Ovary (tissue), 9 donors: ENCODE results near the gene TPCN2. TPM values are rescaled to one million over a fixed set of nuclear protein-coding genes. Genes with fewer than 3 reads are reported as not detected.
A peak's percentile ranks its signal among the peaks of the same experiment; 100 is the strongest.
"Not testable (repeated sequence)": the region's sequence is repeated elsewhere in the genome, so short reads cannot be mapped to it uniquely, and the experiment has no call there.

Experiments used
- DNase-seq, 5 donors: peaks; one replicate each; pipeline ENCODE4 v3.0.0-alpha.2; 2019 to 2020
- H3K27ac ChIP-seq, 2 donors: fragments of 200-600 bp; one replicate each; pipeline versions ENCODE4 v1.5.1 to v1.8.0; 2019 to 2022
- H3K27me3 ChIP-seq: fragments of 200-600 bp; one replicate; pipeline ENCODE4 v1.8.0; 2022
- H3K36me3 ChIP-seq: fragments of 200-600 bp; sonication (generic); one replicate; pipeline ENCODE4 v1.5.1; 2019
- H3K4me1 ChIP-seq: one replicate; pipeline ENCODE4 v1.8.1; 2013; ENCODE audit warnings: mild to moderate bottlenecking, moderate library complexity; ENCODE audit not compliant: insufficient read depth
- H3K4me3 ChIP-seq: fragments of 200-600 bp; sonication (generic); one replicate; pipeline ENCODE4 v1.5.1; 2017
- H3K9me3 ChIP-seq, 2 donors: fragments of 200-600 bp in 1 of 2; sonication (generic) in 1 of 2; one replicate each; pipeline versions ENCODE4 v1.5.1 to v1.8.1; 2013 to 2019; ENCODE audit warnings: mild to moderate bottlenecking in 1 of 2, moderate library complexity in 1 of 2
- EP300 ChIP-seq: sonication (generic); formaldehyde crosslinking; IDR thresholded peaks from one replicate; pipeline ENCODE4 v1.6.1; 2017; ENCODE audit warnings: antibody characterized with exemption
- POLR2A ChIP-seq: fragments of 450-650 bp; IDR thresholded peaks from one replicate; pipeline ENCODE4 v1.6.1; 2017; ENCODE audit warnings: antibody characterized with exemption, mild to moderate bottlenecking, moderate library complexity
- WGBS, 3 donors: extraction: QIAGEN DNeasy Blood & Tissue Kit in 1 of 3; methylation state at CpG; one replicate each; pipeline versions ENCODE4 v1.1.5 to v1.1.7; 2013 to 2017; 5-methylcytosine and 5-hydroxymethylcytosine counted together
- intact Hi-C, 4 donors: fragments of 100-400 bp; cut with DNase I; formaldehyde crosslinking; loops; one replicate each; pipeline versions ENCODE4 v1.11.0 to v1.15.1; 2022 to 2023
- polyA plus RNA-seq, 2 donors: library from polyadenylated mRNA; stranded (reverse); fragments of 200-250 nt in 1 of 2; fragments of 350-450 nt in 1 of 2; fragmentation: Illumina TruSeq in 1 of 2; extraction: RNeasy Lipid Tissue Mini Kit (QIAGEN cat#74804) in 1 of 2; gene quantifications; one replicate each; pipeline ENCODE4 v1.2.3, GENCODE V29; 2013 to 2014
- total RNA-seq, 7 donors: library from RNA; depleted of rRNA in 2 of 7; stranded (reverse); fragments of >200 nt in 2 of 7; fragmentation: NEBNext Ultra II Directional in 3 of 7; extraction: Animal tissue kit (Norgen Biotek cat#: 25700) in 3 of 7; gene quantifications; one replicate each; pipeline versions ENCODE4 v1.1.0 to v1.2.4, GENCODE V29; 2016 to 2023
- TF ChIP-seq, protein P1 (sequence below), 3 donors: fragments of 450-650 bp in 2 of 3; fragments of 200-600 bp in 1 of 3; IDR thresholded peaks; one replicate each; pipeline versions ENCODE4 v1.5.1 to v1.8.0; 2016 to 2022; ENCODE audit warnings: antibody characterized with exemption in 3 of 3, mild to moderate bottlenecking in 1 of 3
- donor health status: DM: no; HTN: no; CAD: no; lungs with moderate emphysema.
- donor health status: DM: no; HTN: no; CAD: no.
- donor health status: Bipolar disorder and iron deficiency.
- donor health status: DM: yes; HTN: yes; CAD: no.
- donor health status: DM: no; HTN: no; CAD: no.
- donor health status: DM: yes; HTN: yes; CAD: no.

Gene TPCN2
- total and polyA plus RNA-seq, 9 donors: 6.5 to 35.7 (median 23.3) TPM

GRCh38 chr11:69132301-69132670 lies 83.6 kb downstream of the TPCN2 start:
- peak in 1 of 5 donors; percentile 12 for DNase-seq
- Histone ChIP-seq H3K4me1 (no peaks in the 10 kb centered on the region), H3K27ac (no peak overlapping the region), H3K27me3 (no peaks in the 10 kb centered on the region), H3K4me3 (no peak overlapping the region), H3K36me3 (no peaks in the 10 kb centered on the region), H3K9me3 (no peaks in the 10 kb centered on the region)
- WGBS, 3 donors: 79 to 85% (median 84%) methylated on average over 7 of the region's 7 CpGs
- intact Hi-C loops: no loop called here
- TF ChIP-seq, protein P1, sequence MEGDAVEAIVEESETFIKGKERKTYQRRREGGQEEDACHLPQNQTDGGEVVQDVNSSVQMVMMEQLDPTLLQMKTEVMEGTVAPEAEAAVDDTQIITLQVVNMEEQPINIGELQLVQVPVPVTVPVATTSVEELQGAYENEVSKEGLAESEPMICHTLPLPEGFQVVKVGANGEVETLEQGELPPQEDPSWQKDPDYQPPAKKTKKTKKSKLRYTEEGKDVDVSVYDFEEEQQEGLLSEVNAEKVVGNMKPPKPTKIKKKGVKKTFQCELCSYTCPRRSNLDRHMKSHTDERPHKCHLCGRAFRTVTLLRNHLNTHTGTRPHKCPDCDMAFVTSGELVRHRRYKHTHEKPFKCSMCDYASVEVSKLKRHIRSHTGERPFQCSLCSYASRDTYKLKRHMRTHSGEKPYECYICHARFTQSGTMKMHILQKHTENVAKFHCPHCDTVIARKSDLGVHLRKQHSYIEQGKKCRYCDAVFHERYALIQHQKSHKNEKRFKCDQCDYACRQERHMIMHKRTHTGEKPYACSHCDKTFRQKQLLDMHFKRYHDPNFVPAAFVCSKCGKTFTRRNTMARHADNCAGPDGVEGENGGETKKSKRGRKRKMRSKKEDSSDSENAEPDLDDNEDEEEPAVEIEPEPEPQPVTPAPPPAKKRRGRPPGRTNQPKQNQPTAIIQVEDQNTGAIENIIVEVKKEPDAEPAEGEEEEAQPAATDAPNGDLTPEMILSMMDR (IDR thresholded peaks at IDR 0.05): no peak
- no peak for TF ChIP-seq POLR2A
- no peak for TF ChIP-seq EP300

DNA sequence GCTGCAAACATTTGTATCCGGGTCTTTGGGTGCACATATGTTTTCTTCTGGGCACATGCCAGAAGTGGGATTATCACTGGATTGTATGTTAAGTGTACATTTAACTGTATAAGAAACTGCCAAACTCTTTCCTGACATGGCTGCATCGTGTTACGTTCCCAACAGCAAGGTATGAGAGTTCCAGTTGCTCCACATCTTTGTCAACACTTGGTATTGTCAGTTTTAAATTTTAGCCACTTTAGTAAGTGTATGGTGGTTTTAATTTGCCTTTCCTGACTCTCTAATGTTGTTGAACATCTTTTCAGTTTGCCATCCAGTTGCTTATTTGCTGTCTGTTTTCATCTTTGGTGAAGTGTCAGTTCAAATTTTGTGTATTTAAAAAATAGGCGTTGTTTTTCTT lies 84.5 kb downstream of the TPCN2 start:
- TF ChIP-seq POLR2A: no peak
- TF ChIP-seq, protein P1 (IDR thresholded peaks at IDR 0.05): no peak
- Histone ChIP-seq H3K4me3 (no peak overlapping the region), H3K4me1 (no peaks in the 10 kb centered on the region), H3K36me3 (no peaks in the 10 kb centered on the region), H3K27ac (no peak overlapping the region), H3K9me3 (no peaks in the 10 kb centered on the region), H3K27me3 (no peaks in the 10 kb centered on the region)
- DNase-seq: no peak
- WGBS, 3 donors: 95 to 97% (median 96%) methylated on average over 4 of the region's 4 CpGs
- intact Hi-C loops: no loop called here

GRCh38 chr11:69134182-69134581 lies 85.5 kb downstream of the TPCN2 start:
- H3K36me3 ChIP-seq, H3K9me3 ChIP-seq, intact Hi-C loops, H3K4me1 ChIP-seq, DNase-seq, H3K4me3 ChIP-seq, H3K27ac ChIP-seq, H3K27me3 ChIP-seq: not testable (repeated sequence)
- WGBS, 3 donors: 86 to 98% (median 95%) methylated on average over 2 of the region's 2 CpGs

DNA sequence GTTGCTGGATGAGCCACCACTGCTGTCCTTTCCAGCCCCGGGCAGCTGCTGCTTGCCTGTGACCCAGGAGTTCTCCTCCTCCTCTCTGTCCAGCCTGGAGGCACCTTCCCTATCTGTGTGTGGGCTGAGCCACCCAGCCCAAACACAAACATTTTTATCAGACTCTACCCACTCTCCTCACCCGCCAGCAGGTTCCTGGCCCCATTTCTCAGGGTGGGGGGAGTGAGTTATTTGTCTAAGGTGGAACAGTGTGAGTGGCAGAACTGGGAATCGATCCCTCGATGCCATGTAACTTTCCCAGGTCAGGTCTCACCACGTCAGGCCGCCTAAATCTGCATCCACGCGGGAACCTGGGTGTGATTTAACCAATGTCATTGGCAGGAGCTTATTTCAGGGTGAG lies 86.2 kb downstream of the TPCN2 start:
- WGBS, 3 donors: 79 to 92% (median 86%) methylated on average over 8 of the region's 8 CpGs
- no peak for DNase-seq

More for the DNA sequence above, 86.2 kb downstream of the TPCN2 start:
- H3K4me3 ChIP-seq: no peak overlapping the region
- no peaks in the 10 kb centered on the region for H3K36me3 ChIP-seq
- intact Hi-C loops: no loop called here
- no peaks in the 10 kb centered on the region for H3K9me3 ChIP-seq
- no peaks in the 10 kb centered on the region for H3K4me1 ChIP-seq
- no peak overlapping the region for H3K27ac ChIP-seq
- TF ChIP-seq POLR2A: no peak
- no peak for TF ChIP-seq EP300
- TF ChIP-seq, protein P1 (IDR thresholded peaks at IDR 0.05): no peak
- H3K27me3 ChIP-seq: no peaks in the 10 kb centered on the region
